ENCODE data around the gene PROCA1. TPM values are rescaled to one million over a fixed set of nuclear protein-coding genes. Genes with fewer than 3 reads are reported as not detected.

The PROCA1 gene
- total and polyA plus RNA-seq, 2 of the 13 experiments (the other 11 are each of a cell fraction or from before 2014, with no cell fraction given): 0.73 to 1.5 TPM

GRCh38 chr17:28710861-28711722 lies 596 bp downstream of the PROCA1 start (continued):
- TF ChIP-seq, protein P1, sequence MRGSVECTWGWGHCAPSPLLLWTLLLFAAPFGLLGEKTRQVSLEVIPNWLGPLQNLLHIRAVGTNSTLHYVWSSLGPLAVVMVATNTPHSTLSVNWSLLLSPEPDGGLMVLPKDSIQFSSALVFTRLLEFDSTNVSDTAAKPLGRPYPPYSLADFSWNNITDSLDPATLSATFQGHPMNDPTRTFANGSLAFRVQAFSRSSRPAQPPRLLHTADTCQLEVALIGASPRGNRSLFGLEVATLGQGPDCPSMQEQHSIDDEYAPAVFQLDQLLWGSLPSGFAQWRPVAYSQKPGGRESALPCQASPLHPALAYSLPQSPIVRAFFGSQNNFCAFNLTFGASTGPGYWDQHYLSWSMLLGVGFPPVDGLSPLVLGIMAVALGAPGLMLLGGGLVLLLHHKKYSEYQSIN (CRISPR knock-in tag; IDR thresholded peaks at IDR 0.05; ENCODE audit: borderline replicate concordance): no peak
- TF ChIP-seq ZNF766 (CRISPR knock-in tag; IDR thresholded peaks at IDR 0.05; ENCODE audit: borderline replicate concordance): peak; percentile 72; the same call in 1 of the 2 replicates
- no peak for TF ChIP-seq ATM (IDR thresholded peaks at IDR 0.05; ENCODE audit: borderline replicate concordance)
- peak; percentile 66; the same call in 1 of the 2 replicates for TF ChIP-seq KLF6 (CRISPR knock-in tag; IDR thresholded peaks at IDR 0.05)
- TF ChIP-seq, protein P2, sequence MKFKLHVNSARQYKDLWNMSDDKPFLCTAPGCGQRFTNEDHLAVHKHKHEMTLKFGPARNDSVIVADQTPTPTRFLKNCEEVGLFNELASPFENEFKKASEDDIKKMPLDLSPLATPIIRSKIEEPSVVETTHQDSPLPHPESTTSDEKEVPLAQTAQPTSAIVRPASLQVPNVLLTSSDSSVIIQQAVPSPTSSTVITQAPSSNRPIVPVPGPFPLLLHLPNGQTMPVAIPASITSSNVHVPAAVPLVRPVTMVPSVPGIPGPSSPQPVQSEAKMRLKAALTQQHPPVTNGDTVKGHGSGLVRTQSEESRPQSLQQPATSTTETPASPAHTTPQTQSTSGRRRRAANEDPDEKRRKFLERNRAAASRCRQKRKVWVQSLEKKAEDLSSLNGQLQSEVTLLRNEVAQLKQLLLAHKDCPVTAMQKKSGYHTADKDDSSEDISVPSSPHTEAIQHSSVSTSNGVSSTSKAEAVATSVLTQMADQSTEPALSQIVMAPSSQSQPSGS (CRISPR knock-in tag; IDR thresholded peaks at IDR 0.05): peak; percentile 21; the same call in 1 of the 2 replicates
- no peak for TF ChIP-seq ZNF160 (CRISPR knock-in tag; IDR thresholded peaks at IDR 0.05)
- no peak for TF ChIP-seq MBD4 (IDR thresholded peaks at IDR 0.05; ENCODE audit: borderline replicate concordance, low read length)
- TF ChIP-seq ZFP90 (CRISPR knock-in tag; IDR thresholded peaks at IDR 0.05; ENCODE audit: borderline replicate concordance): peak; percentile 35; the same call in 1 of the 2 replicates
- no peak for TF ChIP-seq MEF2D (CRISPR knock-in tag; IDR thresholded peaks at IDR 0.05)
- TF ChIP-seq MTA3 (CRISPR knock-in tag; IDR thresholded peaks at IDR 0.05): no peak
- TF ChIP-seq ZNF331 (CRISPR knock-in tag; IDR thresholded peaks at IDR 0.05): 0 out of 2 replicates have a peak, but pooled peaks have one; percentile 40
- 0 out of 2 replicates have a peak, but pooled peaks have one; percentile 11 for TF ChIP-seq SNAPC4 (CRISPR knock-in tag; IDR thresholded peaks at IDR 0.05)
- TF ChIP-seq ZNF430 (CRISPR knock-in tag; IDR thresholded peaks at IDR 0.05): peak; percentile 30; the same call in 1 of the 2 replicates
- no peak for TF ChIP-seq ZNF720 (CRISPR knock-in tag; IDR thresholded peaks at IDR 0.05)
- TF ChIP-seq, protein P3, sequence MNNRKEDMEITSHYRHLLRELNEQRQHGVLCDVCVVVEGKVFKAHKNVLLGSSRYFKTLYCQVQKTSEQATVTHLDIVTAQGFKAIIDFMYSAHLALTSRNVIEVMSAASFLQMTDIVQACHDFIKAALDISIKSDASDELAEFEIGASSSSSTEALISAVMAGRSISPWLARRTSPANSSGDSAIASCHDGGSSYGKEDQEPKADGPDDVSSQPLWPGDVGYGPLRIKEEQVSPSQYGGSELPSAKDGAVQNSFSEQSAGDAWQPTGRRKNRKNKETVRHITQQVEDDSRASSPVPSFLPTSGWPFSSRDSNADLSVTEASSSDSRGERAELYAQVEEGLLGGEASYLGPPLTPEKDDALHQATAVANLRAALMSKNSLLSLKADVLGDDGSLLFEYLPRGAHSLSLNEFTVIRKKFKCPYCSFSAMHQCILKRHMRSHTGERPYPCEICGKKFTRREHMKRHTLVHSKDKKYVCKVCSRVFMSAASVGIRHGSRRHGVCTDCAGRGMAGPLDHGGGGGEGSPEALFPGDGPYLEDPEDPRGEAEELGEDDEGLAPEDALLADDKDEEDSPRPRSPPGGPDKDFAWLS (CRISPR knock-in tag; IDR thresholded peaks at IDR 0.05; ENCODE audit: borderline replicate concordance): no peak
- 0 out of 2 replicates have a peak, but pooled peaks have one; percentile 34 for TF ChIP-seq DNMT1 (CRISPR knock-in tag; IDR thresholded peaks at IDR 0.05)
- TF ChIP-seq HNF4G (IDR thresholded peaks at IDR 0.05; ENCODE audit: borderline replicate concordance, low read depth, low read length): peak; percentile 12; the same call in 1 of the 2 replicates
- TF ChIP-seq HNF4G (CRISPR knock-in tag; IDR thresholded peaks at IDR 0.05; ENCODE audit: borderline replicate concordance, low read depth): no peak
- no peak for TF ChIP-seq ZKSCAN1 (IDR thresholded peaks at IDR 0.05; ENCODE audit: low read length)
- TF ChIP-seq ZNF772 (CRISPR knock-in tag; IDR thresholded peaks at IDR 0.05): no peak

Data from HepG2 (cell line).